Endometrial microvascular endothelial cells (primary cell): ENCODE results near the gene SERPINA6. TPM values are rescaled to one million over a fixed set of nuclear protein-coding genes. Genes with fewer than 3 reads are reported as not detected.
"Not testable (repeated sequence)": the region's sequence is repeated elsewhere in the genome, so short reads cannot be mapped to it uniquely, and the experiment has no call there.

Experiments used
- in situ Hi-C: cut with HindIII; loops from 2 replicates; pipeline ENCODE4 v1.10.0; 2017; ENCODE audit warnings: low sequenced_read_pairs, low pct_unique_long_range_greater_than_20kb; ENCODE audit errors: inconsistent ontology term
- total RNA-seq: library from RNA; depleted of rRNA; stranded (reverse); fragments of >200 nt; gene quantifications from one replicate; pipeline ENCODE4 v1.2.3, GENCODE V29; 2015; ENCODE audit errors: inconsistent ontology term

The SERPINA6 gene
- total RNA-seq, 1 donor from 2014 or later: not detected

DNA sequence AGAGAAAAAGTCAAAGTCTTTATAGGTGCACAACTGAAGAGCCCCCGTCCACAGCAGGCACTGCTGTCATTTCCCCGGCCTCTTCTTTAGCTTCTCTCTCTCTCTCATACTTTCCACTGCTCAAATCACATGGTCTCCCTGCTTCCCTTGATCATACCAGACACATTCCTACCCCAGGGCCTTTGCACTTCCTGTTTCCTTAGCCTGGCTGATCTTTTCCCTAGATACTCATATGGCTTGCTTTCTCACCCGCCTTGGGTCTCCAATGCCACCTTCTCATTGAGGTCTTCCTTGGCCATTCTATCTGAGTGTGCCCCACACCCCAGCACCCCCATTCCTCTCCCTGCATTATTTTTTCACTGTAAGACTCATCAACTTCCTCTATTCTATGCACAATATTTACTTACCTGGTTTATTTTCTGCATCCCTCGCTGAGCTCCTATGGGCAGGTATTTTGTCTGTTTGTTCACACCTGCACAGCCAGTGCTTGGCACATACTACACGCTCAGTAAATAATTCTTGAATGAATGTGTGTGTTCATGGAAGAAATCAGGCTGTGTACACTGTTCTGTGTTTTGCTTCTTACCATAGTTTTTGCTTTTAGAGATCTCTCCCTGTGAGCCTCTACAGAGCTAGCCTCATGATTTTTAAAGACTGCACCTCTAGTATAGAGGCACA is 33.4 kb upstream of the SERPINA6 start:
- in situ Hi-C loops: no loop called here

DNA sequence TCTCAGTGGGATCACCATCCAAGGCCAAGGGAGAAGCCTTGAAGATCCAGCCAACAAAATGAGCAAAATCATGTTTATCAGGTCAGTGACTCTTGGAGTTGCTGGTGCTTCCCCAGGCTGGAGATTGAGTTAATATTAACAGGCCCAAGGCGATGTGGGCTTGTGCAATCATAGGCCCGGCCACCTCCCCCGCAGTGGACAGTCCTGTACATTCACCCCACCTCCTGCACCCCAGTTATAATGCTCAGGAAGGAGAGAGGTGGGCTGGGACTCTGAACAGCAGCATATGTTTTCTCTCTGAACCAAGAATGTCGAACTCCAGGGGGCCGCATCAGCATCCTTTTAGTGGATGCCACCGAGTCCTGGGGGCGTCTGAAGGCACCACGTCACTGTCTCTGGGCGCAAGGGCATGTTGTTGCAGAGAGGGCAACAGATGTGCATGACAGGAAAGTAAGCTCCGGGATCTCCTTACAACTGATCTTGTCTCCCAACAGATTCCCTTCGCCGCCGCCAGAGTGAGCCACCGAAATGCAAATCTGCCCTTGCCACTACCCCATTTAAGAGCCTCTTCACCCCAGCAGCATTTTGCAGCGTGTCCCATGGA is 32.2 kb upstream of the SERPINA6 start:
- in situ Hi-C loops: no loop called here

DNA sequence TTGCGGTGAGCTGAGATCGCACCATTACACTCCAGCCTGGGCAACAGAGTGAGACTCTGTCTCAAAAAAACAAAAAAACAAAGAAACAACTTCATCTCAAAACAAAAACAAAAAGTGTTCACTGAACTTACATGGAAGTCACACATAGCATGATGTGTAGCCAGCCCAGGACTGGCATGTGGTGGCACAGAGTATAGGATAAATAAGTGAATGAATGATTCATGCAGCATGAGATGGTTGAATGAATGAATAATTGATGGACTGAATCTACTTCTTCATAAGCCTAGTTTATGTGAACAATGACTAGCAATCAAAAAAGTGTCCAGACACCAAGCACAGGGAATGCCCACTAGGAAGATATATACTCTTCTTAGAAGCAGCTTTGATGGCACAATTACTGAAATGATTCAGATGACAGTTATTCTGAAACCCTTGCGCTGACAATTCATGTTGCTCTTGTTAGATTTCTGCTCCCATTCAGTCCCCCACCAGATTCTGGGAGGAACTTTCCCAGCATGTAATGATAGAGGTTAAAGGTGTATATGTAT is 31.6 kb upstream of the SERPINA6 start:
- in situ Hi-C loops: no loop called here

DNA sequence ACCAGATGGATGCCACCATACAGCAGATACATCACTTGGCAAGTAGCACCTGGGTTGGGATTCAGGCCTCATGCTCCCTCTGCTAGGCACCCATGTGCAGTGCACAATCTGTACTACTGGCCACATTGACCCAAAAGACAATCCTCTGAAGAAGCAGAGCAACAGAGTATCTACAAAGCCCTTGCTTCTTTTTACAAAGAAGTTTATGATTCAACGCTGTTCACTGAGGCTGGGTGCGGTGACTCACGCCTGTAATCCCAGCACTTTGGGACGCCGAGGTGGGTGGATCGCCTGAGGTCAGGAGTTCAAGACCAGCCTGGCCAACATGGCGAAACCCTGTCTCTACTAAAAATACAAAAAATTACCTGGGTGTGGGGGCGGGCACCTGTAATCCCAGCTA is 31.1 kb upstream of the SERPINA6 start:
- in situ Hi-C loops: not testable (repeated sequence)

DNA sequence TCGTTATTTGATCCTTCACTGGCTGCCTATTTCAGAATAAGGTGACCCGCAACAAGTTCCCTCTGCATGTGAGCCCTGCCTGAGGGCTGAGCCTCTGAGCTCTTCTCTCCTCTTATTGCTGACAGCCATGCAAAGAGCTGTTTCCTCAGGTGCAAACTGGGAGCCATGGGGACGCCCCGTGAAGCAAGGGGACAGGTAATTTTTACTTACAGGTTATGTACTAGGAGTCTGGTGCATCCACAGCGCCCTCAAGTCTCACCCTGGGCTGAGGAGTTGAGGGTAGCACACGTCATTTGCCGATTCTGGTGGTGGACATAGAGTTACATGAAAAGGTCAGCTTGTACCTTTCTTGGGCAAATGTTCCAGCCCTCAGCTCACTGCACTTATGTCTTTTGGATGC is 26.1 kb upstream of the SERPINA6 start:
- in situ Hi-C loops: no loop called here

DNA sequence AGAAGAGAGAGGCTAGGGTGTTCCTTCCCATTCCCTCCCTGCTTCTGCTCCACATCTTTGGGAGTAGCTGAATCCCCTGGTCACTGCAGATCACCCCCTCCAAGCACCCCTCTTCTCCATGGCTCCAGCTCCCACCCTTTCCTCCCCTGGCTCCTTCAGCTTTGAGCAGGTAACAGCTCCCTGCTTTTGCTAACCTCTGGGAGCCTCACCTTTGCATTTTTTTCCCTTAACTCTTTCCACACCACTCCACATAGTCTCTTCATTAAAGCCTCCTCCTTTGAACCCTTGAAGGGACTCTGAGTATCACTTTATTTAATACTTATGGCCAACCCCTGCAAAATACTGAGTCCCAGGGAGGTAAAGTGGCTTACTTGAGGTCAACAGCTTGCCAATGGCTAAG is 25.7 kb upstream of the SERPINA6 start:
- in situ Hi-C loops: no loop called here

DNA sequence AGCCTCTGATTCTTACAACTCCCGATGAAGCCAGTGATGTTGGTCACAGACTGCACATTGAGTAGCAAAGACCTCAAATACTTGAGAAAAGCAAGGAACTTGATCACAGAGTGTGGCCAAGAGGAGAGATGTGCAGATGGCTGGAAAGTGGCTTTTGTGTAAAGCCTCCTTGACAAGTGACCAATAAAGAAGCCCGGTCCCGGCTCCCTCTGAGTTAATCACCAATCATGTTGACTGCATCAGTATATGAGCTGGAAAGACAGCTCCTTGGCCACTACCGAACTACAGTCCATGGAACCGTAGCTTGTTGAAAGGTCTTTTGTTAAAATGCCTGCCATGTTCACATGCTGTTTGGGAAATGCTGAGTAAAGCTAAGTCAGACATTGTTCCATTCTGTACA is 23.7 kb upstream of the SERPINA6 start:
- in situ Hi-C loops: no loop called here

DNA sequence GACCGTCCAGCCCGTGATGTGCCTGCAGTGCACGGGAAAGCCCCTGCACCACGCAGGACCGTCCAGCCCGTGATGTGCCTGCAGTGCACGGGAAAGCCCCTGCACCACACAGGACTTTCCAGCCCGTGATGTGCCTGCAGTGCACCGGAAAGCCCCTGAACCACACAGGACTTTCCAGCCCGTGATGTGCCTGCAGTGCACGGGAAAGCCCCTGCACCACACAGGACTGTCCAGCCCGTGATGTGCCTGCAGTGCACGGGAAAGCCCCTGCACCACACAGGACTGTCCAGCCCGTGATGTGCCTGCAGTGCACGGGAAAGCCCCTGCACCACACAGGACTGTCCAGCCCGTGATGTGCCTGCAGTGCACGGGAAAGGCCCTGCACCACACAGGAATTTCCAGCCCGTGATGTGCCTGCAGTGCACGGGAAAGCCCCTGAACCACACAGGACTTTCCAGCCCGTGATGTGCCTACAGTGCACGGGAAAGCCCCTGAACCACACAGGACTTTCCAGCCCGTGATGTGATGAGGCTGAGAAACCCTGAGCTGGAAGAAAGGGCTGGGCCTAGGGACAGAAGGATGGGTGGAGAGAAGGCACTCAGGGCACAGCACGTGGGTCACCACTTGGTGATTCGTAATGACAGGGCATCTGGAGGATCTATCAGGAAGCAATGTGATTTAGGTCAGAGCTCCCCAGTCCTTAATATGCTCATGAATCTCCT is 23.1 kb upstream of the SERPINA6 start:
- in situ Hi-C loops: not testable (repeated sequence)

DNA sequence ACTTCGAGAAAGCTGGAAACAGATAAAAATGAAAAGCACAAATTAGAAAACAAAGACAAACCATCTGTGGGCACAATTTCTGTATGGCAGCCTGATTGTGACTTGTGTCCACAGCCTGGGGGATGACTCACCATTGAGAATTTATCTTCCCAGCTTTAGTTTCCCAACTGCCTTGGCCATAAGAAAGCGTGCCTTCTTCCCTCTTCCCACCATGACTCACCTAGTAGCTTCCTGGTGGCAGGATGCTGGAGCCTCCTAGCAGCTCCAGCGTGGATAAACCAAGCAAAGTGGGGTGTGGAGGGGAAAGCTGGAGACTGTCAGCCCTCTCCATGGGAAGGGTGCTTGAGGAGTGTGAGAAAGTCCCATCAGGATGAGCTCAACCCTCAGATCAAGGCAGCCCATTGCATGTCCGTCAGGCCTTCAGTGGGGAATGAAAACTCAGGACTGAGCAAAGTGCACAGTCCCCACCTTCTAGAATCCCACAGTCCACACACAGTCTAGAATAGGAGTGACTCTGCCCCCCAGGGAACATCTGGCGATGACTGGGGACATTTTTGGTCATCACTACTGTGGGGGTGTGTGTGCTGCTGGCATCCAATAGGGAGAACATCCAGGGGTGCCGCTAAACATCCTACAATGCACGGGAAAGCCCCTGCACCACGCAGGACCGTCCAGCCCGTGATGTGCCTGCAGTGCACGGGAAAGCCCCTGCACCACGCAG is 22.4 kb upstream of the SERPINA6 start:
- in situ Hi-C loops: no loop called here

DNA sequence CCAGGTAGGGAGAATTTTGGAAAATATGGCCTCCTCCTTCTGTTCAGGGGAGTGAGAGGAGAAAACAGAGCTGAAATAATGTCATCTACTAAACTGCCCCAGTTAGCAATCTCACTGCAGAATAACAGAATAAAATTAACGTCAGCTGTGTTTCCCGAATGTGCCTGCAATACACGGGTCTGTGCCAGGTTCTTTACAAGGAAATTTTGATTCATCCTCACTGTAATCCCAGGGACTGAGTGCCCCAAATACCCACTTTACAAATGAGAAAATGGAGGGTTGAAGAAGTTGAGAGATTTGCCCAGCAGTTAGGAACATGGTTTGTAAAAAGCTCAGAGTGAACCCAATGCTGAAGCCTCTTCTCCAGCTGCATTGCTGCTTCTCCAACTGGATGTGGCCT is 21.3 kb upstream of the SERPINA6 start:
- in situ Hi-C loops: no loop called here

DNA sequence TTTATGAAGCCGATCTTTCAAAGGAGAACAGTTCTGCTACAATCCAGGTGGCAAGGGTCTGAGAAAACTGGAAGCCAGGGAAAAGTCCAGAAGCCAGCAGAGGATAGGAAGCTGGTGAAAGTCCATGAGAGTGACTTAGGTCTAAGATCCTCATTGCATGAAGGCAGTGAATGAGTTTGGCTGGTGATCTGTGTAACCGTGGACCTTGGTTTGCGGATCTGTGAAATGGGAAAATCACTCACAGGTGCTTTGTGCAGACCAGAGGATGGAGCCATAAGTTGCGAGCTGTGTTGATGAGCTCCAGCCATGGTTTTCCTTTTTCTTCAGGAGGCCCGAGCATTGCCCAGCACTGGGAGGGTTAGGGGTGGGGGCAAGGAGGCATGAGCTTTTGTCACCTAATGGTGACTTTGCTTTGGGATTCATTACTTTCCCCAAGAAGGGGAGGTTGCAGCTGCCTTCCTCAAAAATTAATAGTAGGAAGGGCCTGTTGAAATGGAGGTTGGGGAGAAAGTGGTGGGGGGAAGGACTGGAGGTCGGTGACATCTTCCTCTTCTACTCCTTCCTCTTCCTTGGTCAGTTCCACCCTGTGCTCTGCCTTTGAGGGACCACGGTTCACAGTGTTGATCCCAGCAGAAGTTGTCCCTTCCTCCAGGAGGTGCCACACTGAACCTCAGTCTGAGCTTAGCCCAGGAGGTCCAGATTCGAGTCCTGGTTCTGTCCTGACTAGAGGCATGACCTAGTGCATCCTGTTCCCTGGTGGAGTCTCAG is 20.3 kb upstream of the SERPINA6 start:
- in situ Hi-C loops: no loop called here

DNA sequence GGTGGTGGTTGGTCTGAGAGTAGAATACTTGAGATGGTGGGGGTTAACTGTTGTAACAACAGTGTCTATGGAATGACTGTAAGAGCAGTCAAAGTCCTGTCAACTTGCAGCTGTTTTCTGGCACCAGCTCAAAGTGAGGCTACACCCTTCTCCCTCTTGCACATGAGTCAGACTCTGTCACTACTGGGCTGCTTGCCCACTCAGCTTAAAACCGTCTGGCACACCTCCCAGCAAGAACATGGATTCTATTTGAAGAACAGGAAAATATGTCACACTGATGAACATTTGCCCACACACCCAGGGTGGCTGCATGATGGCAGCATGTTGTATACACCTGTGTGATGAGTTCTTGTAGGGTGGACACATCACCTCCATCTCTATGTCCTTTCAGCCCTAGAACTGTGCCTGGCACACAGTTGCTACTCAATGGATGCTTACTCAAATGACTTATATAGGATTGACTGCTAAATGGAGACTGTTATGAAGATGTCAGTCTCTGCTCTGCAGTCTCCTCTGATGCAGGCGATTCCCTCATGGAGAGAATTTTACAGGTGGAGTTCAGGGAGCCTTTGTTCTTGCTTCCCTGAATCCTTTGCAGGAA is 19.3 kb upstream of the SERPINA6 start:
- in situ Hi-C loops: no loop called here

DNA sequence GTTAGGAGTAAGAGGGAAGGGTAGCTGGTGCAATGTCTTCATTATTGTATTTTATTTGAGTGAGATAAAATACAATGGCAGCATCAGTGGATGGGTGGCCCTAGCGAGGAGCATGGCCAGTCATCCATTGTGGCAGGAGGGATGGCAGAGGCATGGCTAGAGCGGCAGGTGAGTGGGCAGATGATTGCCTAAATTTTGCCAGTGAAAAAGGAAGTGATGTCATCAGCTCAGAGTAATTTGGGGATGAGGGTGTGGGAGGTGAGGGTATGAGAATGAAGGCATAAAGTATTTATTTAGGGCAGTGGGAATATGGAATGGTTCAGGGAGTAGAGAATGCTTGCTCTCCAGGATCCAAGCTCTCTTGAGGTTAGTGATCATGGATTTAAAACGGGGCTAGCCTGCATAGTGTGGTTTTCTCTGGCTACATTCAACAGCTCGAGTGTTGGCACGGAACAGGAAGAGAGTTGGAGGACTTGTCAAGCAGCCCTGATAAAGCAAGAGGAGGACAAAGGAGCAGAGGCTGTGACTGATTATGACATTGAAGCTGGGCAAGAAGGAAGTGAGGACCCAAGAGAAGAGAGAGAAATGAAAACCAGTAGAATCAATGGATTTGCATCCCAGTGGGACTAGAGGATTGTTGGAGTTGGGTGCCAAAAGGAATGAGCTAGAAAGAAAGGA is 18.7 kb upstream of the SERPINA6 start:
- in situ Hi-C loops: no loop called here

DNA sequence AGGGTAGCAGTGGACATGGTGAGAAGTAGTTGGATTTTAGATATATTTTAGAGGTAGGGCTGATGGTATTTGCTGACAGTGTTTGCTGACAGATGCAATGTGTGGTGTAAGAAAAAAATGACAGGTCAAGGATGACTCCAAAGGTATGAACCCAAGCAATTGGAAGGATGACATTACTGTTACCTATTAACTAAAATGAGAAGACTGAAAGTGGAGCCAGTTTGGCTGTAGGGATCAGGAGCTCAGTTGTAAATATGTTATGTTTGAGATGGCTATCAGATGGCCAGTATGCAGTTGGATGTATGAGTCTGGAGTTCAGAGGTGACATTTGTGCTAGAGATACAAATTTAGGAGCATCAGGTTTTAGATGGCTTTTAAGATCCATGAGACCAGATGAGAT is 17.4 kb upstream of the SERPINA6 start:
- in situ Hi-C loops: no loop called here

DNA sequence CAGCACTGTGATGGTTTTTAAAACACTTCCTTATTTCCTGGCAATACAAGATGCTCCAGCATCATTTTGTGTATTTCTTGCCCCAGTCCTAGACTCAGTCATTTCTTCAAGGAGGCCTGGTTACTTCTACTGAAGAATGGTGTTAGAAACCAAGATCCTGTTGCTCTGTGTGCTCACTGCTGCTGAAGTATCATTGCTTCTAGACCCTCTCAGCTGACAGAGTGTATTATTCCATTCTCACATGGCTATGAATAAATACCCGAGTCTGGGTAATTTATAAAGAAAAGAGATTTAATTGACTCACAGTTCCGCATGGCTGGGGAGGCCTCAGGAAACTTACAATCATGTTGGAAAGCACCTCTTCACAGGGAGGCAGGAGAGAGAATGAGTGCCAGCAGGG is 14.9 kb upstream of the SERPINA6 start:
- in situ Hi-C loops: no loop called here

DNA sequence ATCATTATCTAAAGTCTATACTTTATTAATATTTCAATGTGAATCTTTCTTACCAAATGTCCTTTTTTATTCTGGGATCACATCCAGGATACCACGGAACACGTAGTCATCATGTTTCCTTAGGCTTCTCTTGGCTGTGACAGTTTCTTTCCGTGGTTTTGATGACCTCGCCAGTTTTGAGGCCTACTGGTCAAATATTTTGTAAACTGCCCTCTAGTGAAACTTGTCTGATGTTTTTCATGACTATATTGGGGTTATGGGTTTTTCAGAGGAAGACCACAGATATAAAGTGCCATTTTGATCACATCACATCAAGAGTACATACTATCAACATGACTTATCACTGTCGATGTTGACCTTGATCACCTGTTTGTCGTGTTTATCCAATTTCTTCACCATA is 14.1 kb upstream of the SERPINA6 start:
- in situ Hi-C loops: no loop called here

DNA sequence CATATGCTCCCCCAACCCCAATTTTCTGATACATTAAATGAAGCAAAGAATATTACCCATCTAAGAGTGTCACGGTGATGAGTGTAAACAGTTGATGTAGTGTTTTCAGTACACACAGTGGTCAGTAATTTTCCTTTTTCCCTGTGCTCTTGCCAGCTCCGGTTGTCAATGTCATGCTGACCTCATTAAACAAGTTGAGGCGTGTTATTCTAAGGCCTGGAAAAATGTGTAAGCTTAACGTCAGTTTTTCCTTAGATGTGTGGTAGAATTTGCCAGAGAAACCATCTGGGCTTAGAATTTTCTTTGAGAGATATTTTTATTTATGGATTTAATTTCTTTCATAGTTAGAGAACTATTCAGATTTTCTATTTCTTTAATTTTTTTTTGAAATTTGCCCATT is 11.7 kb upstream of the SERPINA6 start:
- in situ Hi-C loops: no loop called here

DNA sequence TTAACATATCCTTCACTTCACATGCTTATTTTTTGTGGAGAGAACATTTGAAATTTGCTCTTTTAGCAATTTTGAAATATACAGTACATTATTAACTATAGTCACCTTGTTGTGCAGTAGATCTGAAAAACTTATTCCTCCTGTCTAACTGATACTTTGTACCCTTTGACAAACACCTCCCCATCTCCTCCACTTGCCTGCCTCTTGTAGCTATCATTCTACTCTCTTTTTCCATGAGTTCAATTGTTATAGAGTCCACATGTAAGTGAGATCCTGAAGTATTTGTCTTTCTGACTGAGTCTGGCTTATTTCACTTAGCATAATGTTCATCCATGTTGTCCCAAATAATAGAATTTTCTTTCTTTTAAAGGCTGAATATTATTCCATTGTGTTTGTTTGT is 9.5 kb upstream of the SERPINA6 start:
- in situ Hi-C loops: no loop called here
